Choroid plexus epithelial cell (primary cell): ENCODE data around the gene KLHL8.

ENCODE experiments used
- DNase-seq: peaks from one replicate; pipeline ENCODE4 v3.0.0-alpha.2; 2010; ENCODE audit warnings: low read depth
- H3K4me3 ChIP-seq: 2 replicates; pipeline ENCODE4 v1.5.1; 2011; ENCODE audit warnings: low read depth, mild to moderate bottlenecking, control low read depth, low read length, moderate library complexity
- TF ChIP-seq, protein P1 (sequence below): conservative IDR thresholded peaks from 2 replicates; pipeline ENCODE4 v1.5.1; 2011; ENCODE audit warnings: low read depth, mild to moderate bottlenecking, control low read depth, inconsistent platforms, low read length, moderate library complexity

Gene KLHL8

DNA sequence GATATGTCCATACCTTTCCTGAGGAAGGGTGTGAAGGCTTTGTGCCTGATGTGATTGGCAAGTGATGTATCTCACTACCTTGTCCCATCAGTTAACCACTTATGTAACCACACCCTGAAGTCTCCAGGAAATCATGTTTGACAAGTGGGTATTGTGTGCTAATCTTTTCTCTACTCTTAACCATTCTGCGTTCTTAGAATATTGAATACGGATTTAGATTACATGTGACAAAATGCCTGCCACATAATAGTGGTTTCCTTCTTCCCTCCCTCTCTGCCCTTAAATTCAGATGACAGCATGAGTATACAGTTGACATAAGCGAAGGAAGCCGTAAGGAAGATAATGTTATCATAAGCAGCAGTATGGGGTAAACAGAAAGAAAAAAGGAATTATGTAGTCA is 108.4 kb downstream of the KLHL8 start:
- DNase-seq: peak; percentile 43
- TF ChIP-seq, protein P1, sequence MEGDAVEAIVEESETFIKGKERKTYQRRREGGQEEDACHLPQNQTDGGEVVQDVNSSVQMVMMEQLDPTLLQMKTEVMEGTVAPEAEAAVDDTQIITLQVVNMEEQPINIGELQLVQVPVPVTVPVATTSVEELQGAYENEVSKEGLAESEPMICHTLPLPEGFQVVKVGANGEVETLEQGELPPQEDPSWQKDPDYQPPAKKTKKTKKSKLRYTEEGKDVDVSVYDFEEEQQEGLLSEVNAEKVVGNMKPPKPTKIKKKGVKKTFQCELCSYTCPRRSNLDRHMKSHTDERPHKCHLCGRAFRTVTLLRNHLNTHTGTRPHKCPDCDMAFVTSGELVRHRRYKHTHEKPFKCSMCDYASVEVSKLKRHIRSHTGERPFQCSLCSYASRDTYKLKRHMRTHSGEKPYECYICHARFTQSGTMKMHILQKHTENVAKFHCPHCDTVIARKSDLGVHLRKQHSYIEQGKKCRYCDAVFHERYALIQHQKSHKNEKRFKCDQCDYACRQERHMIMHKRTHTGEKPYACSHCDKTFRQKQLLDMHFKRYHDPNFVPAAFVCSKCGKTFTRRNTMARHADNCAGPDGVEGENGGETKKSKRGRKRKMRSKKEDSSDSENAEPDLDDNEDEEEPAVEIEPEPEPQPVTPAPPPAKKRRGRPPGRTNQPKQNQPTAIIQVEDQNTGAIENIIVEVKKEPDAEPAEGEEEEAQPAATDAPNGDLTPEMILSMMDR: no peak
- H3K4me3 ChIP-seq: no peak overlapping the region
